Liver (tissue), 9 donors: ENCODE data around the gene MYOM3. TPM values are rescaled to one million over a fixed set of nuclear protein-coding genes. Genes with fewer than 3 reads are reported as not detected.

Experiments
- DNase-seq: peaks from one replicate; pipeline ENCODE4 v3.0.0-alpha.2; 2017; ENCODE audit warnings: low spot score
- H3K27ac ChIP-seq, 2 donors: one replicate each; pipeline ENCODE4 v1.7.0; 2013; ENCODE audit warnings: inconsistent platforms in 2 of 2, low read length in 2 of 2, control low read depth in 1 of 2, low read depth in 1 of 2, mild to moderate bottlenecking in 1 of 2
- H3K27me3 ChIP-seq, 4 donors: one replicate each; pipeline versions ENCODE4 v1.6.1 to v1.7.0; 2013; ENCODE audit warnings: low read length in 3 of 4, inconsistent platforms in 1 of 4, mild to moderate bottlenecking in 1 of 4, moderate library complexity in 1 of 4; ENCODE audit not compliant: control insufficient read depth in 4 of 4, insufficient read depth in 4 of 4
- H3K36me3 ChIP-seq, 4 donors: one replicate each; pipeline versions ENCODE4 v1.6.1 to v1.7.0; 2013; ENCODE audit warnings: low read length in 3 of 4, mild to moderate bottlenecking in 3 of 4, low read depth in 1 of 4, moderate library complexity in 1 of 4; ENCODE audit not compliant: control insufficient read depth in 4 of 4, insufficient read depth in 3 of 4
- H3K4me1 ChIP-seq, 4 donors: one replicate each; pipeline versions ENCODE4 v1.6.1 to v1.7.0; 2013; ENCODE audit warnings: low read length in 3 of 4, mild to moderate bottlenecking in 3 of 4, moderate library complexity in 1 of 4; ENCODE audit not compliant: control insufficient read depth in 4 of 4, insufficient read depth in 4 of 4
- H3K4me3 ChIP-seq, 3 donors: one replicate each; pipeline versions ENCODE4 v1.6.1 to v1.7.0; 2013; ENCODE audit warnings: low read length in 3 of 3, control low read depth in 1 of 3, low read depth in 1 of 3, mild to moderate bottlenecking in 1 of 3
- H3K9ac ChIP-seq, 2 donors: one replicate each; pipeline ENCODE4 v1.7.0; 2013; ENCODE audit warnings: low read length in 2 of 2, mild to moderate bottlenecking in 2 of 2, moderate library complexity in 2 of 2, control low read depth in 1 of 2, low read depth in 1 of 2
- H3K9me3 ChIP-seq, 4 donors: one replicate each; pipeline versions ENCODE4 v1.6.1 to v1.7.0; 2013; ENCODE audit warnings: low read length in 3 of 4; ENCODE audit not compliant: control insufficient read depth in 4 of 4
- EGR1 ChIP-seq, 2 donors: IDR thresholded peaks; 2 replicates each; pipeline ENCODE4 v1.6.1; 2016 to 2018; ENCODE audit warnings: antibody characterized with exemption in 2 of 2, low read depth in 2 of 2
- FOXA1 ChIP-seq: IDR thresholded peaks from 2 replicates; pipeline ENCODE4 v1.6.1; 2016; ENCODE audit warnings: antibody characterized with exemption
- FOXA2 ChIP-seq: IDR thresholded peaks from 2 replicates; pipeline ENCODE4 v1.6.1; 2016; ENCODE audit warnings: antibody characterized with exemption
- NR2F2 ChIP-seq: IDR thresholded peaks from 2 replicates; pipeline ENCODE4 v1.6.1; 2016; ENCODE audit warnings: antibody characterized with exemption
- SP1 ChIP-seq: IDR thresholded peaks from 2 replicates; pipeline ENCODE4 v1.6.1; 2018; ENCODE audit warnings: antibody characterized with exemption, mild to moderate bottlenecking
- YY1 ChIP-seq: IDR thresholded peaks from 2 replicates; pipeline ENCODE4 v1.6.1; 2016; ENCODE audit warnings: antibody characterized with exemption, mild to moderate bottlenecking
- WGBS: extraction: QIAGEN DNeasy Blood & Tissue Kit; methylation state at CpG from one replicate; pipeline ENCODE4 v1.1.7; 2013; 5-methylcytosine and 5-hydroxymethylcytosine counted together
- polyA plus RNA-seq, 2 donors: library from polyadenylated mRNA; stranded (reverse) in 1 of 2; unstranded in 1 of 2; fragments of 200-250 nt in 1 of 2; fragments of >200 nt in 1 of 2; fragmentation: Nextera tagmentation in 1 of 2; extraction: Ambion mirVana in 1 of 2; gene quantifications; one replicate each; pipeline versions ENCODE4 v1.2.1 to v1.2.3, GENCODE V29; 2013 to 2015
- total RNA-seq, 2 donors: library from RNA; depleted of rRNA; stranded (reverse); fragments of >200 nt; gene quantifications; one replicate each; pipeline ENCODE4 v1.2.3, GENCODE V29; 2014
- TF ChIP-seq, protein P1 (sequence below): IDR thresholded peaks from 2 replicates; pipeline ENCODE4 v1.6.1; 2016; ENCODE audit warnings: antibody characterized with exemption
- TF ChIP-seq, protein P2 (sequence below): IDR thresholded peaks from 2 replicates; pipeline ENCODE4 v1.6.1; 2016; ENCODE audit warnings: antibody characterized with exemption, mild to moderate bottlenecking
- TF ChIP-seq, protein P3 (sequence below): fragments of 150-350 bp; IDR thresholded peaks from 2 replicates; pipeline ENCODE4 v1.5.1; 2017; ENCODE audit warnings: improper control_type of control experiment, low read depth, low read length; ENCODE audit not compliant: missing input control
- TF ChIP-seq, protein P4 (sequence below): IDR thresholded peaks from 2 replicates; pipeline ENCODE4 v1.6.1; 2016; ENCODE audit warnings: antibody characterized with exemption
- donor health status: healthy.
- donor health status: healthy.
- donor health status: healthy.
- donor health status: healthy.
- donor health status: healthy.

MYOM3 gene
- total and polyA plus RNA-seq, 4 donors = 0.01 to 0.17 (median 0.05) TPM; not detected in 1

DNA sequence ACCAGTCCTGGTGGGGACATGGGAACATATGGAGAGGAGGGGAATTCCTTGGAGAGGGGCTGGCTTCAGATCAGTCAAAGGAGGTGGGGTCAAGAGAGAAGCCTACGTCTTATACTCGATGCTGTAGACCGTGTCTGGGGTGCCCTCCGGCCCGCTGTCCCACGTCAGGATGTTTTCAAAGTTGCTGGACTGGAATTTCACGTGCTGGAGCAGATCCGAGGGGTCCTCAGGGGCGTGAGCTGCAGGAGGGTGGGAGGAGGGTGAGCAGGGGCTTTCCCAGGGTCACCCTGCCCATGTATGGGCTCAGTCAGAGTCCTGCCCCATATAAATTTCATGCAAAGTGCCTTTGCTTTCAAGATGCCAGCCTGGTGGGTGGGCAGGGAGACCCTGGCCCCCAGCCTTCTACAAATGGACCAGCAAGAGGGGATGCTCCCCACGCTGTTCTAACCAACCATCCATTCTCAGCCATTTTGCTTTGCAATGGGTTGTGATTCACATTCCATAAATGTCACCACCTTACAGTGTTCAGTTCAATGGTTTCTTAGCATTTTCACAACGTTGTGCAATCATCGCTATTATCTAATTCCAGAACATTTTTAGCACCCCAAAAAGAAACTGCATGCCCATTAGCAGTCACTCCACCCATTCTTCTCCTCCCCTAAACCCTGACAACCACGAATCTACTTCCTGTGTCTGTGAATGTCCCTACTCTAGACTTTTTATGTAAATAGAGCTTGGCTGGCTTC lies 26.7 kb upstream of the MYOM3 start (continued):
- TF ChIP-seq, protein P1, sequence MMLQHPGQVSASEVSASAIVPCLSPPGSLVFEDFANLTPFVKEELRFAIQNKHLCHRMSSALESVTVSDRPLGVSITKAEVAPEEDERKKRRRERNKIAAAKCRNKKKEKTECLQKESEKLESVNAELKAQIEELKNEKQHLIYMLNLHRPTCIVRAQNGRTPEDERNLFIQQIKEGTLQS = no peak
- no peak for TF ChIP-seq YY1
- TF ChIP-seq, protein P2, sequence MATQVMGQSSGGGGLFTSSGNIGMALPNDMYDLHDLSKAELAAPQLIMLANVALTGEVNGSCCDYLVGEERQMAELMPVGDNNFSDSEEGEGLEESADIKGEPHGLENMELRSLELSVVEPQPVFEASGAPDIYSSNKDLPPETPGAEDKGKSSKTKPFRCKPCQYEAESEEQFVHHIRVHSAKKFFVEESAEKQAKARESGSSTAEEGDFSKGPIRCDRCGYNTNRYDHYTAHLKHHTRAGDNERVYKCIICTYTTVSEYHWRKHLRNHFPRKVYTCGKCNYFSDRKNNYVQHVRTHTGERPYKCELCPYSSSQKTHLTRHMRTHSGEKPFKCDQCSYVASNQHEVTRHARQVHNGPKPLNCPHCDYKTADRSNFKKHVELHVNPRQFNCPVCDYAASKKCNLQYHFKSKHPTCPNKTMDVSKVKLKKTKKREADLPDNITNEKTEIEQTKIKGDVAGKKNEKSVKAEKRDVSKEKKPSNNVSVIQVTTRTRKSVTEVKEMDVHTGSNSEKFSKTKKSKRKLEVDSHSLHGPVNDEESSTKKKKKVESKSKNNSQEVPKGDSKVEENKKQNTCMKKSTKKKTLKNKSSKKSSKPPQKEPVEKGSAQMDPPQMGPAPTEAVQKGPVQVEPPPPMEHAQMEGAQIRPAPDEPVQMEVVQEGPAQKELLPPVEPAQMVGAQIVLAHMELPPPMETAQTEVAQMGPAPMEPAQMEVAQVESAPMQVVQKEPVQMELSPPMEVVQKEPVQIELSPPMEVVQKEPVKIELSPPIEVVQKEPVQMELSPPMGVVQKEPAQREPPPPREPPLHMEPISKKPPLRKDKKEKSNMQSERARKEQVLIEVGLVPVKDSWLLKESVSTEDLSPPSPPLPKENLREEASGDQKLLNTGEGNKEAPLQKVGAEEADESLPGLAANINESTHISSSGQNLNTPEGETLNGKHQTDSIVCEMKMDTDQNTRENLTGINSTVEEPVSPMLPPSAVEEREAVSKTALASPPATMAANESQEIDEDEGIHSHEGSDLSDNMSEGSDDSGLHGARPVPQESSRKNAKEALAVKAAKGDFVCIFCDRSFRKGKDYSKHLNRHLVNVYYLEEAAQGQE = no peak
- no peak for TF ChIP-seq EGR1 (IDR thresholded peaks at IDR 0.05; ENCODE audit: low read depth in 2 of 2)
- no peak for TF ChIP-seq SP1
- TF ChIP-seq FOXA2 = no peak

DNA sequence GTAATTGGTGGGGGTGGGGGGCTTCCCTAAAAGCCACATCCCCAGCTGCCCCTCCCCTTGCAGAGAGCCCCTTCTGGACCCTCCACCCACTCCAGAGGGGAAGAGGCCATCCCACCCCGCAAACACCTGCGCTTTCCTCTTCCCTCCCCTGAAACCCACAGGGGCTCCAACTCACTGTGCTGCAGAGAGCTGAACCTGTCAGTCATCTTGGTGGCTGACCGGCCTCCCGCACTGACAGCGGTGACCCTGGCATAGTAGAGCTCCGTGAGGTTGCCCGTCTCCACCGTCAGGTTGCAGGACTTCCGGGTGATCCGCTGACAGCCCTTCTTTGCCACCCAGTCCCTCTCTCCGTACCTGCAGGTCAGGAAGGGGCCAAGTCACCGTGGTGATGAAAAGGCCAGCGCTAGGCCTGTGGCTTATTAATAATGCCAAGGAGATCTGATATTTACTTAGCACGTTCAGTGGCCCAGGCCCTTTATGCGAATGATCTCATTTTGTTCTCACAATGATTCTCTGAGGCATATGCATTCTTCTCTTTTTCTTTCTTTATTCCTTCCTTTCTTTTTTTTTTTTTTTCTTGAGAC lies 25.1 kb upstream of the MYOM3 start:
- H3K9ac ChIP-seq = no peak overlapping the region
- DNase-seq = no peak

DNA sequence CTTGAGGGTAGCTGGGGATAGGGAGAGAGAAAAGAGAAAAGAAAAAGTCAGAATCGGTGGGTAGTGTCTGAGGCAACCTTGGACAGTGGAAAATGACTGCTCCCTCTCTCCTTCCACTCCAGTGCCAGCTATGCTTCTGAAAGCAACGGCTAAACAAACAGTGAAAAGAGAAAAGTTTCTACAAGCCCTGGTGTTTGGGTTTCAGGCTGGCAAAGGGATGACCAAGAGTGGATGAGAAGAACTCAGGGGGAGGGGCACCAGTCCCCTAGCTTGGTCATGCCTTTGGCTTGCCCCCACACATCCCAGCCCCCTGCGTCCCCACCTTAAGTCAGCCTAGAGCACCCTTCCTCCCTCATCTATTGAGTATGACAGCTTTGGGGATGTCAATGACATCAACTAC lies 22.4 kb upstream of the MYOM3 start:
- H3K4me1 ChIP-seq = no peaks in the 10 kb centered on the region
- H3K9ac ChIP-seq = no peak overlapping the region
- 92% methylated on average over 3 of the region's 3 CpGs for WGBS
- no peak overlapping the region for H3K4me3 ChIP-seq
- TF ChIP-seq NR2F2 (no peak), FOXA1 (no peak), YY1 (no peak), FOXA2 (no peak)
- TF ChIP-seq, protein P2 = no peak
- TF ChIP-seq, protein P3, sequence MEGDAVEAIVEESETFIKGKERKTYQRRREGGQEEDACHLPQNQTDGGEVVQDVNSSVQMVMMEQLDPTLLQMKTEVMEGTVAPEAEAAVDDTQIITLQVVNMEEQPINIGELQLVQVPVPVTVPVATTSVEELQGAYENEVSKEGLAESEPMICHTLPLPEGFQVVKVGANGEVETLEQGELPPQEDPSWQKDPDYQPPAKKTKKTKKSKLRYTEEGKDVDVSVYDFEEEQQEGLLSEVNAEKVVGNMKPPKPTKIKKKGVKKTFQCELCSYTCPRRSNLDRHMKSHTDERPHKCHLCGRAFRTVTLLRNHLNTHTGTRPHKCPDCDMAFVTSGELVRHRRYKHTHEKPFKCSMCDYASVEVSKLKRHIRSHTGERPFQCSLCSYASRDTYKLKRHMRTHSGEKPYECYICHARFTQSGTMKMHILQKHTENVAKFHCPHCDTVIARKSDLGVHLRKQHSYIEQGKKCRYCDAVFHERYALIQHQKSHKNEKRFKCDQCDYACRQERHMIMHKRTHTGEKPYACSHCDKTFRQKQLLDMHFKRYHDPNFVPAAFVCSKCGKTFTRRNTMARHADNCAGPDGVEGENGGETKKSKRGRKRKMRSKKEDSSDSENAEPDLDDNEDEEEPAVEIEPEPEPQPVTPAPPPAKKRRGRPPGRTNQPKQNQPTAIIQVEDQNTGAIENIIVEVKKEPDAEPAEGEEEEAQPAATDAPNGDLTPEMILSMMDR = no peak
- TF ChIP-seq, protein P4, sequence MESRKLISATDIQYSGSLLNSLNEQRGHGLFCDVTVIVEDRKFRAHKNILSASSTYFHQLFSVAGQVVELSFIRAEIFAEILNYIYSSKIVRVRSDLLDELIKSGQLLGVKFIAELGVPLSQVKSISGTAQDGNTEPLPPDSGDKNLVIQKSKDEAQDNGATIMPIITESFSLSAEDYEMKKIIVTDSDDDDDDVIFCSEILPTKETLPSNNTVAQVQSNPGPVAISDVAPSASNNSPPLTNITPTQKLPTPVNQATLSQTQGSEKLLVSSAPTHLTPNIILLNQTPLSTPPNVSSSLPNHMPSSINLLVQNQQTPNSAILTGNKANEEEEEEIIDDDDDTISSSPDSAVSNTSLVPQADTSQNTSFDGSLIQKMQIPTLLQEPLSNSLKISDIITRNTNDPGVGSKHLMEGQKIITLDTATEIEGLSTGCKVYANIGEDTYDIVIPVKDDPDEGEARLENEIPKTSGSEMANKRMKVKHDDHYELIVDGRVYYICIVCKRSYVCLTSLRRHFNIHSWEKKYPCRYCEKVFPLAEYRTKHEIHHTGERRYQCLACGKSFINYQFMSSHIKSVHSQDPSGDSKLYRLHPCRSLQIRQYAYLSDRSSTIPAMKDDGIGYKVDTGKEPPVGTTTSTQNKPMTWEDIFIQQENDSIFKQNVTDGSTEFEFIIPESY = no peak
- no peaks in the 10 kb centered on the region for H3K27me3 ChIP-seq
- H3K36me3 ChIP-seq = peaks cover 0 to 13% (median 0%) of the 10 kb centered on the region in 4 donors
- no peak for DNase-seq
- no peak overlapping the region for H3K27ac ChIP-seq
- H3K9me3 ChIP-seq = peaks cover 0 to 7% (median 0%) of the 10 kb centered on the region in 4 donors

More for the DNA sequence above, 25.1 kb upstream of the MYOM3 start:
- Histone ChIP-seq H3K9me3 (no peaks in the 10 kb centered on the region), H3K36me3 (peaks cover 0 to 13% (median 0%) of the 10 kb centered on the region in 4 donors), H3K27me3 (no peaks in the 10 kb centered on the region), H3K4me1 (peaks cover 4 to 12% (median 10%) of the 10 kb centered on the region in 4 donors), H3K4me3 (no peak overlapping the region), H3K27ac (no peak overlapping the region)
- WGBS = 93% methylated on average over 15 of the region's 15 CpGs
- TF ChIP-seq FOXA1 (no peak), SP1 (no peak)
